ENCODE data around the gene CABLES2. TPM values are rescaled to one million over a fixed set of nuclear protein-coding genes. Genes with fewer than 3 reads are reported as not detected.

CABLES2 gene
- total RNA-seq, 1 experiment from 2014 or later, result 8.9 TPM

DNA sequence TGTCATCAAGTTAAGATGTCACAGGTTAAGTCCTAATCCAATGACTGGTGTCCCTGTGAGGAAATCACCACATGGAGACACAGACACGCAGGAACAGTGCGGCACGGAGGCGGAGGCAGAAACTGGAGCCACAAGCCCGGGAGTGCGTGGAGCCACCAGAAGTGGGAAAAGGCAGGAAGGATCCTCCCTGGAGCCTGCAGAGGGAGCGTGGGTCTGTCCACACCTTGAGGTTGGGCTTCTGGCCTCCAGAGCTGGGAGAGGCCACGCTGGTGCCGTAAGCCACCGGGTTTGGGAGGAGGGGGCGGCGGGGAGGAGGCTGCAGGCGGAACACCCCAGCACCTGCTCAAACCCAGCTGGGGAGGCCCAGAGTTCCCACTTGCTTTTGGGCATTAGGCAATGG, 3.8 kb downstream of the CABLES2 start (continued):
- no peak for TF ChIP-seq CTCF (IDR thresholded peaks at IDR 0.05 in 2 of 3, conservative IDR thresholded peaks at IDR 0.05 in 1 of 3; ENCODE audit: borderline replicate concordance in 1 of 3, insufficient read depth in 1 of 3, low read depth in 2 of 3, low read length in 2 of 3)
- no peak for TF ChIP-seq FOSL1 (IDR thresholded peaks at IDR 0.05; ENCODE audit: low read depth)
- TF ChIP-seq SIN3A (IDR thresholded peaks at IDR 0.05; ENCODE audit: low read depth), result no peak
- TF ChIP-seq JUND (IDR thresholded peaks at IDR 0.05), result no peak
- TF ChIP-seq SP1 (IDR thresholded peaks at IDR 0.05; ENCODE audit: low read depth), result no peak
- TF ChIP-seq CEBPB (IDR thresholded peaks at IDR 0.05; ENCODE audit: low read depth), result no peak
- TF ChIP-seq EZH2 (IDR thresholded peaks at IDR 0.05), result no peak

GRCh38 chr20:62402456-62403150, 4.5 kb downstream of the CABLES2 start:
- Histone ChIP-seq H3K4me3 (replicated peaks in 1 of 2; ENCODE audit: low read depth in 1 of 2, low read length in 2 of 2) (no peak overlapping the region), H3K36me3 (ENCODE audit: control insufficient read depth in 1 of 2, insufficient read depth in 2 of 2, low read length in 2 of 2) (no peaks in the 10 kb centered on the region), H3K9me3 (ENCODE audit: control insufficient read depth in 1 of 2, insufficient read depth in 1 of 2, low read depth in 1 of 2, low read length in 2 of 2) (no peaks in the 10 kb centered on the region), H3K27ac (ENCODE audit: low read depth, low read length) (no peak overlapping the region), H3K9me2 (ENCODE audit: insufficient read depth) (no peaks in the 10 kb centered on the region), H3K4me2 (ENCODE audit: low read length) (no peak overlapping the region), H3K9ac (ENCODE audit: low read length) (no peak overlapping the region), H3K27me3 (ENCODE audit: insufficient read depth, low read length) (no peaks in the 10 kb centered on the region), H3K79me2 (ENCODE audit: insufficient read depth, low read length) (peaks cover 16% of the 10 kb centered on the region), H2AFZ (ENCODE audit: low read depth, low read length, poor library complexity, severe bottlenecking) (no peak overlapping the region), H4K20me1 (ENCODE audit: insufficient read depth) (no peaks in the 10 kb centered on the region), H3K4me1 (ENCODE audit: control insufficient read depth in 1 of 2, insufficient read depth in 2 of 2, low read length in 2 of 2) (peaks cover 9 to 18% of the 10 kb centered on the region in 2 experiments; a peak in 3 of 4 replicates)
- DNase-seq (ENCODE audit: low read depth, low spot score), result no peak
- no peak for ATAC-seq
- POLR2A ChIA-PET, result no interaction called here
- RAD21 ChIA-PET (ENCODE audit: low non-redundant PET in 1 of 2, low total read pairs in 2 of 2, uncharacterized antibody in 2 of 2, unreplicated experiment in 2 of 2), result no interaction called here
- BruUV-seq (replicated peaks), result no TSS peak
- CTCF ChIA-PET, result no interaction called here
- intact Hi-C loops (cut with micrococcal nuclease), result no loop called here
- no peak for TF ChIP-seq CTCF (IDR thresholded peaks at IDR 0.05 in 2 of 3, conservative IDR thresholded peaks at IDR 0.05 in 1 of 3; ENCODE audit: borderline replicate concordance in 1 of 3, insufficient read depth in 1 of 3, low read depth in 2 of 3, low read length in 2 of 3)
- TF ChIP-seq SP1 (IDR thresholded peaks at IDR 0.05; ENCODE audit: low read depth), result no peak
- TF ChIP-seq ZBTB33 (IDR thresholded peaks at IDR 0.05; ENCODE audit: extremely low read depth, insufficient replicate concordance, low read length), result no peak
- TF ChIP-seq SIN3A (IDR thresholded peaks at IDR 0.05; ENCODE audit: low read depth), result no peak
- no peak for TF ChIP-seq RAD21 (IDR thresholded peaks at IDR 0.05; ENCODE audit: low read depth)
- no peak for TF ChIP-seq SRF (IDR thresholded peaks at IDR 0.05; ENCODE audit: low read depth)
- no peak for TF ChIP-seq JUND (IDR thresholded peaks at IDR 0.05)
- TF ChIP-seq EZH2 (IDR thresholded peaks at IDR 0.05), result no peak
- no peak for TF ChIP-seq EZH2phosphoT487 (IDR thresholded peaks at IDR 0.05; ENCODE audit: borderline replicate concordance)
- TF ChIP-seq ELF1 (IDR thresholded peaks at IDR 0.05; ENCODE audit: borderline replicate concordance, low read depth), result no peak
- no peak for TF ChIP-seq EGR1 (IDR thresholded peaks at IDR 0.05; ENCODE audit: low read depth)
- TF ChIP-seq ZFX (IDR thresholded peaks at IDR 0.05), result no peak
- no peak for TF ChIP-seq ZNF274 (IDR thresholded peaks at IDR 0.05; ENCODE audit: low read depth, low read length)
